Liver (tissue), 9 donors: Measurements from ENCODE around the gene PLCXD3. TPM values are rescaled to one million over a fixed set of nuclear protein-coding genes. Genes with fewer than 3 reads are reported as not detected.

ENCODE experiments used
- DNase-seq: peaks from one replicate; pipeline ENCODE4 v3.0.0-alpha.2; 2017; ENCODE audit warnings: low spot score
- H3K27ac ChIP-seq, 2 donors: one replicate each; pipeline ENCODE4 v1.7.0; 2013; ENCODE audit warnings: inconsistent platforms in 2 of 2, low read length in 2 of 2, control low read depth in 1 of 2, low read depth in 1 of 2, mild to moderate bottlenecking in 1 of 2
- H3K27me3 ChIP-seq, 4 donors: one replicate each; pipeline versions ENCODE4 v1.6.1 to v1.7.0; 2013; ENCODE audit warnings: low read length in 3 of 4, inconsistent platforms in 1 of 4, mild to moderate bottlenecking in 1 of 4, moderate library complexity in 1 of 4; ENCODE audit not compliant: control insufficient read depth in 4 of 4, insufficient read depth in 4 of 4
- H3K36me3 ChIP-seq, 4 donors: one replicate each; pipeline versions ENCODE4 v1.6.1 to v1.7.0; 2013; ENCODE audit warnings: low read length in 3 of 4, mild to moderate bottlenecking in 3 of 4, low read depth in 1 of 4, moderate library complexity in 1 of 4; ENCODE audit not compliant: control insufficient read depth in 4 of 4, insufficient read depth in 3 of 4
- H3K4me1 ChIP-seq, 4 donors: one replicate each; pipeline versions ENCODE4 v1.6.1 to v1.7.0; 2013; ENCODE audit warnings: low read length in 3 of 4, mild to moderate bottlenecking in 3 of 4, moderate library complexity in 1 of 4; ENCODE audit not compliant: control insufficient read depth in 4 of 4, insufficient read depth in 4 of 4
- H3K4me3 ChIP-seq, 3 donors: one replicate each; pipeline versions ENCODE4 v1.6.1 to v1.7.0; 2013; ENCODE audit warnings: low read length in 3 of 3, control low read depth in 1 of 3, low read depth in 1 of 3, mild to moderate bottlenecking in 1 of 3
- H3K9ac ChIP-seq, 2 donors: one replicate each; pipeline ENCODE4 v1.7.0; 2013; ENCODE audit warnings: low read length in 2 of 2, mild to moderate bottlenecking in 2 of 2, moderate library complexity in 2 of 2, control low read depth in 1 of 2, low read depth in 1 of 2
- H3K9me3 ChIP-seq, 4 donors: one replicate each; pipeline versions ENCODE4 v1.6.1 to v1.7.0; 2013; ENCODE audit warnings: low read length in 3 of 4; ENCODE audit not compliant: control insufficient read depth in 4 of 4
- ATF3 ChIP-seq: IDR thresholded peaks from 2 replicates; pipeline ENCODE4 v1.6.1; 2016; ENCODE audit warnings: antibody characterized with exemption
- CTCF ChIP-seq: fragments of 150-350 bp; IDR thresholded peaks from 2 replicates; pipeline ENCODE4 v1.5.1; 2017; ENCODE audit warnings: improper control_type of control experiment, low read depth, low read length; ENCODE audit not compliant: missing input control
- EGR1 ChIP-seq, 2 donors: IDR thresholded peaks; 2 replicates each; pipeline ENCODE4 v1.6.1; 2016 to 2018; ENCODE audit warnings: antibody characterized with exemption in 2 of 2, low read depth in 2 of 2
- FOXA1 ChIP-seq: IDR thresholded peaks from 2 replicates; pipeline ENCODE4 v1.6.1; 2016; ENCODE audit warnings: antibody characterized with exemption
- FOXA2 ChIP-seq: IDR thresholded peaks from 2 replicates; pipeline ENCODE4 v1.6.1; 2016; ENCODE audit warnings: antibody characterized with exemption
- GABPA ChIP-seq, 2 donors: IDR thresholded peaks in 1 of 2; conservative IDR thresholded peaks in 1 of 2; 2 replicates each; pipeline ENCODE4 v1.6.1; 2016; ENCODE audit warnings: antibody characterized with exemption in 2 of 2, mild to moderate bottlenecking in 1 of 2, moderate library complexity in 1 of 2
- HNF4A ChIP-seq, 2 donors: conservative IDR thresholded peaks; 2 replicates each; pipeline ENCODE4 v1.6.1; 2016; ENCODE audit warnings: antibody characterized with exemption in 2 of 2, mild to moderate bottlenecking in 2 of 2
- HNF4G ChIP-seq: IDR thresholded peaks from 2 replicates; pipeline ENCODE4 v1.6.1; 2016; ENCODE audit warnings: antibody characterized with exemption
- JUND ChIP-seq, 2 donors: IDR thresholded peaks; 2 replicates each; pipeline ENCODE4 v1.6.1; 2016; ENCODE audit warnings: antibody characterized with exemption in 2 of 2
- MAX ChIP-seq: IDR thresholded peaks from 2 replicates; pipeline ENCODE4 v1.6.1; 2016; ENCODE audit warnings: antibody characterized with exemption
- NR2F2 ChIP-seq: IDR thresholded peaks from 2 replicates; pipeline ENCODE4 v1.6.1; 2016; ENCODE audit warnings: antibody characterized with exemption
- RAD21 ChIP-seq, 2 donors: IDR thresholded peaks; 2 replicates each; pipeline ENCODE4 v1.6.1; 2016; ENCODE audit warnings: antibody characterized with exemption in 2 of 2, mild to moderate bottlenecking in 2 of 2
- REST ChIP-seq: IDR thresholded peaks from 2 replicates; pipeline ENCODE4 v1.6.1; 2016; ENCODE audit warnings: antibody characterized with exemption, mild to moderate bottlenecking
- RXRA ChIP-seq, 2 donors: IDR thresholded peaks; 2 replicates each; pipeline ENCODE4 v1.6.1; 2017 to 2018; ENCODE audit warnings: antibody characterized with exemption in 2 of 2, mild to moderate bottlenecking in 1 of 2
- SP1 ChIP-seq: IDR thresholded peaks from 2 replicates; pipeline ENCODE4 v1.6.1; 2018; ENCODE audit warnings: antibody characterized with exemption, mild to moderate bottlenecking
- TAF1 ChIP-seq: conservative IDR thresholded peaks from 2 replicates; pipeline ENCODE4 v1.6.1; 2016; ENCODE audit warnings: antibody characterized with exemption, mild to moderate bottlenecking
- YY1 ChIP-seq: IDR thresholded peaks from 2 replicates; pipeline ENCODE4 v1.6.1; 2016; ENCODE audit warnings: antibody characterized with exemption, mild to moderate bottlenecking
- ZBTB33 ChIP-seq: IDR thresholded peaks from 2 replicates; pipeline ENCODE4 v1.6.1; 2016; ENCODE audit warnings: antibody characterized with exemption
- WGBS: extraction: QIAGEN DNeasy Blood & Tissue Kit; methylation state at CpG from one replicate; pipeline ENCODE4 v1.1.7; 2013; 5-methylcytosine and 5-hydroxymethylcytosine counted together
- polyA plus RNA-seq, 2 donors: library from polyadenylated mRNA; stranded (reverse) in 1 of 2; unstranded in 1 of 2; fragments of 200-250 nt in 1 of 2; fragments of >200 nt in 1 of 2; fragmentation: Nextera tagmentation in 1 of 2; extraction: Ambion mirVana in 1 of 2; gene quantifications; one replicate each; pipeline versions ENCODE4 v1.2.1 to v1.2.3, GENCODE V29; 2013 to 2015
- total RNA-seq, 2 donors: library from RNA; depleted of rRNA; stranded (reverse); fragments of >200 nt; gene quantifications; one replicate each; pipeline ENCODE4 v1.2.3, GENCODE V29; 2014
- donor health status: healthy.
- donor health status: healthy.
- donor health status: healthy.
- donor health status: healthy.
- donor health status: healthy.

The PLCXD3 gene
- total and polyA plus RNA-seq, 4 donors, result 0.05 to 2.4 (median 0.58) TPM

- no peak for DNase-seq
- no peak overlapping the region for H3K27ac ChIP-seq
- no peaks in the 10 kb centered on the region for H3K9me3 ChIP-seq
- WGBS, result 59% methylated on average over 3 of the region's 3 CpGs
- H3K9ac ChIP-seq, result no peak overlapping the region
- H3K36me3 ChIP-seq, result no peaks in the 10 kb centered on the region
- H3K27me3 ChIP-seq, result no peaks in the 10 kb centered on the region
- H3K4me1 ChIP-seq, result no peaks in the 10 kb centered on the region
- TF ChIP-seq NR2F2, result no peak
- TF ChIP-seq YY1, result no peak
- TF ChIP-seq REST, result no peak
- TF ChIP-seq ATF3, result no peak
- TF ChIP-seq FOXA1, result no peak
- TF ChIP-seq EGR1 (IDR thresholded peaks at IDR 0.05; ENCODE audit: low read depth in 2 of 2), result no peak
- TF ChIP-seq HNF4G, result no peak
- TF ChIP-seq ZBTB33, result no peak
- no peak for TF ChIP-seq HNF4A (conservative IDR thresholded peaks at IDR 0.05)
- TF ChIP-seq GABPA (IDR thresholded peaks at IDR 0.05 in 1 of 2, conservative IDR thresholded peaks at IDR 0.05 in 1 of 2), result no peak
- no peak for TF ChIP-seq MAX
- no peak for TF ChIP-seq TAF1
- no peak for TF ChIP-seq RXRA (IDR thresholded peaks at IDR 0.05)
- no peak for TF ChIP-seq JUND (IDR thresholded peaks at IDR 0.05)
- no peak for TF ChIP-seq FOXA2
- TF ChIP-seq RAD21 (IDR thresholded peaks at IDR 0.05), result no peak
- TF ChIP-seq SP1, result no peak
- TF ChIP-seq CTCF, result no peak
- H3K4me3 ChIP-seq, result no peak overlapping the region
These were observed 48.8 kb upstream of the PLCXD3 start for GRCh38 chr5:41559184-41559583.
